Suppressor macrophage (primary cell): ENCODE data around the gene CYYR1.

Source experiments
- DNase-seq, 4 experiments: peaks; one replicate each; pipeline ENCODE4 v3.0.0-alpha.2; 2020 to 2022
- total RNA-seq, 17 experiments: gene quantifications; one replicate each; lab custom pipeline; 2026; ENCODE audit warnings: mixed read lengths in 6 of 17, inconsistent platforms in 3 of 17; lab: John Stamatoyannopoulos, UW

CYYR1 gene
- 0 to 0.88 (median 0) reads per million in 17 experiments for total RNA-seq

DNA sequence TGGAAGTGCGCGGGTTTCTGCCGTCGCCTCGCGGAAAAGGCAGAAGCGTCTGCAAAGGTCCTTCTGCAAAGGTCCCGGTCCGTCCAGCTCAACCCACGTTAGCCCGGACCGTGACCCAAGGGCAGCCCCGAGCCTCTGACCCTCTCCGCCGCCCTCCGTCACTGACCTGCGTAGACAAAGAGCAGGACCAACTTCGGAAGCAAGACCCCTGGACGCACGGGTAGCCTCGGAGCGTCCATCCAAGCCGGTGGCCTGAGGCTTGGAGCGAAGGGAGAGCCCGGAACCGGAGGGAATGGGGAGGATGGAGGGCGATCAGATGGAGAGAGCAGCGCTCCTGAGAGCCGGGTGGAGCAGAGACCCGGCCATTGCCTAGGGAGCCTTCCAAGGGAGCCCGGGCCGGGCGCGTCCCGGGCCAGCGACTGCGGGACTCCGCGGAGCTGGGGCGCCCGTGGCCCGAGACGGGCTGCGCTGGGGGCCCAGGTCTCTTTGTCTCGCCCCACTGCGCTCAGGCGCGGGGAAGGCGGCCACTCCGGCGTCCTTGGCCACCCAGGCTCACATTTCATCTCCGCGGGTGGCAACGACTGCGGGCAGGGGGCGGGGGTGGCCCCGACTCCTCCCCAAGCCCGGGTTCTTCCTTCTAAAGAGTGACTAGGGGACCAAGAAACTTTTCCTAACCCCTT lies at the start of gene CYYR1:
TSS of gene CYYR1 (minus strand) at position 585 of the 680 bp plus-strand sequence. CDS start at position 239, 346 bp downstream.
- peak; percentile 2 to 27 (median 14) for DNase-seq

- no peak for DNase-seq
Measured at GRCh38 chr21:26617176-26617575, 44.1 kb upstream of the CYYR1 start.

DNA sequence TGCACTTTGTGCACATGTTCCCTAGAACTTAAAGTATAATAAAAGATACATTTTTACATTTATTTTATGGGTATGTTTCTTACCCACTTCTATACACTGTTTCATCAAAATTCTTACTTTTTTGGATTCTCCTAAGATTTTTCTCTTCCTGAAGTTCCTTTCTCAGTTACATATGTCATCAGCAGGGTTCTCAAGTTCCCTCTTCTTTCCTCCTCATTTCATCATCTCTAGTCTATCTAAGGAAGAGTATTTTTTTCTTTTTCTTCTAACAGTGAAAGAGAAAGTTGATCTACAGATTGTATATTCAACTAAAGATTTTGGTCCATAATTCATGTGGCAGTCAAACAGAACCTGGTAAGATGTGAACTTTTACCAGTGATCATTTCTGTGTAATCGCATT lies 41.2 kb upstream of the CYYR1 start:
- DNase-seq = peak in 1 of 4 experiments; percentile 12

DNA sequence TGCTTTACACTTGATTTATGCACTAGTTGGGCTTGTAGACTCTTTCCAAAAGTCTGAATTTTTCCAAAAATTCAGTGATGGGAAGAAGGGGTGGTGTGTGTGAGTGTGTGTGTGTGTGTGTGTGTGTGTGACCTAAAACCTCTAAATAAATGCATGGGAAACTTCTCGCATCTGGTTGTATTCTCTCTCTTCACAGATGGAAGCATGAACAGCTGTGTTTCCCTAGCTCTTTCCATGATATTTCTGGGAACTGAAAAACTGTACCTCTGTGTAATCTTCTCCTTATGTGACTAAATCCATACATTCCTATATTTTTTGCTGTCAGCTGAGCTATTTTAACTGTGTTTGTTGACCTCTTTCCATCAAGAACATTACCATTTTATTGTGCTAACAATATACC lies 26.2 kb upstream of the CYYR1 start:
- DNase-seq = no peak

DNA sequence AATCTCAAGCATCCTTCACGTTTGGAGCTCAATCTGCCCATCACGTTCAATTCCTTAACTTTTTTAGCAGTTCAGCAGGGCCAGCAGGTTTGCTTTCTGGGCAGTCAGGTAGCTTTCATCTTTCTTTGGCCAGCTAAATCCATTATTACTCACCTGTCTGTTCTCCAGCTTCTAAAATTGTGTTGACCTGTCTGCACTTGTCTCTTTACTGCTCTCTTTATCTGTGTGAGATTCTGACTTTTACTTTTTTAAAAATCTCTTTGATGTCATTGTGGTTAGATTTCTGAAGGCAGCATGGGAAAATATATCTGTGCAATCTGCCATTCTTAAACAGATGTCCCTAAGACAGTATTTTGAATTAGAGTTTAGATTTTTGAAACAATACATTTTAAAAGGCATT lies 24.9 kb upstream of the CYYR1 start:
- no peak for DNase-seq

DNA sequence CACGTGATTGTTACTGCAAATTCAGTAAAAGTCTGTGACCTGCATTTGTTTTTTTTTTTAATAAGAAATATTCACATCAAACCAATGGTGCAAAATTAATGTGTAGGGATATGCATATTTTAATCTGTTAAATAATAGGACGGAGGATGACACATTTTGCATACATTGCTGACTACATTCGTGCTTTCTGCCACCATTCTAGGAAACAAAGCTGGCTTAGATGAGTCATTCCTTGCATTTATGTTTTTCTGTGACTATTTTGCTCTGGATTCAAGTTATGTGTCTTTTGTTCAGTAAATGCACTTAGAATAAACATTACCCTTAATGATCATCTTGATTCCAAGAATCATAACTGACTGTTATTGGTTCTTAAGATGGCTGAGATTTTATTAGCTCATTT lies 23.9 kb upstream of the CYYR1 start:
- DNase-seq = no peak

DNA sequence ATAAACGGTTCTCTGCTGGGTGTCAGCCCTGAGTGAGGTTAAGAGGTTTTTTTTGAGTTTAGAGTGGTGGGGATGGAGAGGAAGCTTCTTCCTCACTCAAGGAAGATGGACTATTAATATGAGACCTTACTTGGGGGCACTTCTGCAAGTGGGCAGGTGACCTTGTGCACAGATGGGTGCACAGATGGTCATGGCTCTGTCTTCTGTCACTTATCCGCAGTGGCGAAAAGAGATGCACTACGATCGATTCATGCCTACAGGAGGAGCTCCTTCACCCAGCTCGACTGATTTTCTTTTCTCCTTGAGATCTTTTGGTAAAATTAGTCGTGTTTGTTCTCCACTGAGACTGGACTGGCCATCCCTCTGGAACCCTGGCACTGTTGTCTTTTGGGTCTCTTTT lies 22.9 kb upstream of the CYYR1 start:
- no peak for DNase-seq

GRCh38 chr21:26593800-26594199 lies 20.7 kb upstream of the CYYR1 start:
- DNase-seq = no peak

DNA sequence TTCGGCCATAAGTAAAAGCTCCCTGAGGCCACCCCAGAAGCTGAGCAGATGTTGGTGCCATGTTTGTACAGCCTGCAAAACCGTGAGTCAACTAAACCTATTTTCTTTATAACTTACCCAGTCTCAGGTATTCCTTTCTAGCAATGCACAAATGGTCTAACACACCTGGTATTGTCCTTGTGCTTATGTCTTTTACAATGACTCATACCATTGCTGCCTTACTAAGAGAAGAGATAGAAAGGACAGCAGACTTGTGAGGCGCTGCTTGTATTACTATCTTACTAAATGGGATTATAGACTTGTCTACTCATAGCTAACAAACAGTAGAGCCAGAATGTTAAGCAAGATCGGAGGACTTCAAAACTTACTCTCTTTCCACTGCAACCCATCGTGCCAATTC lies 18.5 kb upstream of the CYYR1 start:
- no peak for DNase-seq

DNA sequence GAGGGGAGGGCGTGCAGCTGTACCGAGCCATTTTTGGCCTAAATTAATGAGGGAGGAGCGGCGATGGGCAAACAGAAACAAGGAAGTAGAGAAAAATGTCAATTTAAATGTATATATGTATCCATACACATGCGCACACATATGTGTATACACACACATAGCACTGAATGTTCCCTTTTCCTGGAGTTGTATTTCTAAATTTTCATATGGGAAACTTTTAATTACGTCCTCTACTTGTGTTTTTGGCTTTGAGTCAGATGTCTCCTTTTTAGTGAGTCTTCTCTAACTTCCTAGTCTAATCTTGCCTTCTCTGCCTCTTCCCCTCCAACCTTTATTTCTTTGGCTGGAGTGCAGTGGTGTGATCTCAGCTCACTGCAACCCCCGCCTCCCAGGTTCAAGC lies 15.4 kb upstream of the CYYR1 start:
- DNase-seq = no peak

DNA sequence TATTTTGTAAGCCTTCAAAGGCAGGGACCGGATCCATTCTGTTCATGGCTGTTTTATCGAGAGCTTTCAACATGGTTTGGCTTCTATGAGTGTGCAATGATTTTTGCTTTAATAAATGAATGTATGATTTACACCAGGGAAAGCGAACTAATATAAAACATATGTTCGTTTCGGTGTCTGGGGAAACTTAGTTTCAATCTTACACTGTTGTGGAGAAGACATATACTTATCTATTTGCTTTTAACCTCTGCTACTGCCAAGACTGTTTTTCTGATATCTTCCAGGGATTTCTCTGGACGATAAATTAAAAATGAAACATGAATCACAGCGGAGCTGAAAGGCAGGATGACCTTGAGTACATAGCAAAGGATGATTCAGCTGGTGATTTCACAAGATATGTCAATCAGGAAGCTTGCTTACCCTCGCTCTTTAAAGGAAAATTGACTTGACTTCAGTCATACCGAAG lies 14.7 kb upstream of the CYYR1 start:
- peak in 3 of 4 experiments; percentile 3 to 53 (median 15) for DNase-seq

GRCh38 chr21:26583769-26584168 lies 10.7 kb upstream of the CYYR1 start:
- DNase-seq = no peak

DNA sequence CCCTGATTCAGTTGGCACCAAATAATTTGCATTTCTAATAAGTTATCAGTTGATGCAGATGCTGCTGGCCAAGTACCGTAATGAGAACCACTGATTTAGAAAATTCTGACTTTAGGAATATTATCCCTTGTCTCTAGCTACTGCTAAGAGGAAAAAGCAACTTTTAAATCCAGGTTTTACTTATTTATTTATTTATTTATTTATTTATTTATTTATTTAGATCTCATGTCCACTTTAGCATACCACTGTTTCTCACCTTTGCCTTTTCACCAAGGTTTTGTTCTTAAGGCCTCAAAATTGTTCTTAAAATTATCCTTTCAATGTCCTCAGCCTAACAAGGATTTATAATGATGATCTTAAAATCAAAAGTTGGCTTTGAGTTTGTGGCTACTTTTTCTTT lies 8.7 kb upstream of the CYYR1 start:
- no peak for DNase-seq

GRCh38 chr21:26572076-26572701 lies 897 bp downstream of the CYYR1 start:
- DNase-seq = no peak

- no peak for DNase-seq
Measured at GRCh38 chr21:26570203-26570602, 2.9 kb downstream of the CYYR1 start.

DNA sequence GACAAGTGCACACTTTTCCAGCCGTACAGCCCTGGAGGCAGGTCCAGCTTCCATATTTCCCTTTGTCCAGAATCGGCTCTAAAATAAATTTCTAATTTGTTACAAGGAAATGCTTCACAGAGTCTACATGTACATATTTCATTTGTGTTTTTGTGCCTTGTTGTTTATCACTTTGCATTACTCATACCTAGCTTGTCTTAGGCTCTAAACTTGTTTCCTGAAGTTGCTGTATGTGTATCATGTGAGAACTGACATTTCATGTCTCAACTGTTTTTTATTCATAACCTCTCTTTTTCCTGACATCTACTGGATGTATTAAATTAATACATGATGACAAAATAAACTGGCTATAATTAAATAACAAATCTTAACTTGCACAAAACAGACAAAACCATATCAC lies 7.5 kb downstream of the CYYR1 start:
- peak in 1 of 4 experiments; percentile 21 for DNase-seq

- DNase-seq = peak; percentile 52 to 81 (median 68)
Measured at GRCh38 chr21:26565111-26565510, 8.0 kb downstream of the CYYR1 start.

DNA sequence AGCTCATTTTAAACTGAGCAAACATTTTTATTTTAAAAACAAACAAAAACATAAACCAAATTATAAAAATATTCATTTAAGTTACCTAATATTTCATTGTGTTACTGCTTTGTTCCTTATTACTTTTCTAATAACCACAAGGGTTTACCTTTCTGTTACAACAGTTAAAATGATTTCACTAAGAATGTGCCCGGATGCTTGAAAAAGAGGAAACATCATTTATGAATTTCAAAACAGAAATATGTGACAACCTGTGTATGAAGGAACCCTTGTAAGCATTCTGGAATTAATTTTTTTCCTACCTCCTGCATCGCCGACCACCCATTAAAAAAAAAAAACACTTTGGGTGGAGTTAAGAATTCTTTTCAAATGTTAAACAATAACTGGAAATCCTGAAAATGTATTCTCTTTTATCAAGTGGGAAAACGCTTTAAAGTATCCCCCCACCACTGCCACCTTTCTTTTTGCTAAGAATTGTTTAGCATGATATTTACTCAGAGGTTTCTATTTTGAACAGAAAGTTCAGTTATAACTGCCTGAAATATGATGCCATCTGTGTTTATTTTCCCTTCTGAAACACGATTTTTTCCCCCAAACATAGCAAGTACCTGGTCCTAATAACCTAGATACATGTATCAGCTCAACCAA lies 9.1 kb downstream of the CYYR1 start:
- DNase-seq = peak in 2 of 4 experiments; percentile 21 to 34

DNA sequence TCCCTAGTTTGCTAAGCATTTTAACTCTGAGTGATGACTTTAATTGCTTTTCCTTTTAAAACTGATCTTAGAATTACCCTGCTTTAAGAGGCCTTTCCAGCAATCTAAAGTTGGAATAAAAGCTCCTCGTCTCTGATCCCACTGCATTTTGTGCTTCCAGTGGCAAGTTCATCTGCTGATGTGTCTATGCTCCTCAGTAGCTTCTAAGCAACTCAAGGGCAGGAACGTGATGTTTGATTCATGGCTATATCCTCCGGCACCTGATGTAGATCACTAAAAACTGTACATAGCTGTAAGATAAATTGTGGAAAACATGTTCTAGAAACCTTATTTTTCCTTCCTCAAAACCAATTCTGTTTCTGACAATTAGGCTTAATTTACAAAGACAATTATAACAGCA lies 12.5 kb downstream of the CYYR1 start:
- no peak for DNase-seq

- no peak for DNase-seq
Measured at GRCh38 chr21:26559099-26559498, 14.0 kb downstream of the CYYR1 start.

GRCh38 chr21:26557106-26557505 lies 16.0 kb downstream of the CYYR1 start:
- DNase-seq = no peak

- DNase-seq = no peak
Measured at GRCh38 chr21:26555540-26556146, 17.4 kb downstream of the CYYR1 start.

- no peak for DNase-seq
Measured at GRCh38 chr21:26554365-26554764, 18.7 kb downstream of the CYYR1 start.
